Measurements from ENCODE around the gene GPR157. TPM values are rescaled to one million over a fixed set of nuclear protein-coding genes. Genes with fewer than 3 reads are reported as not detected.
A peak's percentile ranks its signal among the peaks of the same experiment; 100 is the strongest.

Gene GPR157
- total and polyA plus RNA-seq, 2 donors (not counting 1 experiment from before 2014, with no cell fraction given): 2.0 to 21.2 TPM

DNA sequence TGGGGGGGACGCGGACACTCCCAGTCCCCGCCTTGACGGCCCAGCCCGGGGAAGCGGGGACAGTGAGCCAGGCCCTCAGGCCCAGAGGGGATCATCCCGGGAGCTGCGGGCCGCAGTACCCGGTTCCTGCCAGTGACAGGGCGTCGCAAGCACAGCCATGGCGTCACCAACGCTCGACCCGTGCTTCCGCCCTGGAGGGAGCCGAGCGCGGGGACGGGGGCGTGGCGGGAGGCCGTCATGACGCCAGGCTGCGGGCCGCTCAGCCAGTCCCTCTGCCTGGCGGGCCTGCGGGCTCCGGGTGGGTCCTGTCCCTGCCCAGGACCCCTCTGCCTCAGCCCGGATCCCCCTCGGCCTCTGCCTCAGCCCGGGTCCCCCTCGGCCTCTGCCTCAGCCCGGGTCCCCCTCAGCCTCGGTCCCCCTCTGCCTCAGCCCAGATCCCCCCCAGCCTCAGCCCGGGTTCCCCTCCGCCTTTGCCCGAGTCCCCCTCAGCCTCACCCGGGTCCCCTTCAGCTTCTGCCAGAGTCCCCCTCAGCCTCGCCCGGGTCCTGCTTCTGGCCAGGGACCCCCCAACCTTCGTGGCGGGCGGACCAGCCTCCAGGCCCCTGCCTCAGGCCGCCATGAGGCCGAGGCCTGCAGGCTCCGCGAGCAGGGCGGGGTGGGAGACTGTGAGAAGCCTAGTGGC is 57.2 kb downstream of the GPR157 start:
- no peak overlapping the region for H3K4me2 ChIP-seq (replicated peaks; ENCODE audit: low read depth, low read length, poor library complexity, severe bottlenecking)
- no peak overlapping the region for H3K27ac ChIP-seq (ENCODE audit: low read length in 2 of 2)
- H3K9me3 ChIP-seq (ENCODE audit: control extremely low read depth in 1 of 3, control insufficient read depth in 2 of 3, insufficient read depth in 1 of 3, low read length in 2 of 3): no peaks in the 10 kb centered on the region
- no peaks in the 10 kb centered on the region for H3K36me3 ChIP-seq (replicated peaks in 1 of 2; ENCODE audit: control extremely low read depth in 1 of 2, control insufficient read depth in 1 of 2, extremely low read depth in 1 of 2, insufficient read depth in 2 of 2, low read length in 1 of 2)
- TF ChIP-seq EZH2 (IDR thresholded peaks at IDR 0.05; ENCODE audit: borderline replicate concordance, insufficient read depth, low read depth, low read length, poor library complexity, severe bottlenecking): no peak
- TF ChIP-seq, protein P1, sequence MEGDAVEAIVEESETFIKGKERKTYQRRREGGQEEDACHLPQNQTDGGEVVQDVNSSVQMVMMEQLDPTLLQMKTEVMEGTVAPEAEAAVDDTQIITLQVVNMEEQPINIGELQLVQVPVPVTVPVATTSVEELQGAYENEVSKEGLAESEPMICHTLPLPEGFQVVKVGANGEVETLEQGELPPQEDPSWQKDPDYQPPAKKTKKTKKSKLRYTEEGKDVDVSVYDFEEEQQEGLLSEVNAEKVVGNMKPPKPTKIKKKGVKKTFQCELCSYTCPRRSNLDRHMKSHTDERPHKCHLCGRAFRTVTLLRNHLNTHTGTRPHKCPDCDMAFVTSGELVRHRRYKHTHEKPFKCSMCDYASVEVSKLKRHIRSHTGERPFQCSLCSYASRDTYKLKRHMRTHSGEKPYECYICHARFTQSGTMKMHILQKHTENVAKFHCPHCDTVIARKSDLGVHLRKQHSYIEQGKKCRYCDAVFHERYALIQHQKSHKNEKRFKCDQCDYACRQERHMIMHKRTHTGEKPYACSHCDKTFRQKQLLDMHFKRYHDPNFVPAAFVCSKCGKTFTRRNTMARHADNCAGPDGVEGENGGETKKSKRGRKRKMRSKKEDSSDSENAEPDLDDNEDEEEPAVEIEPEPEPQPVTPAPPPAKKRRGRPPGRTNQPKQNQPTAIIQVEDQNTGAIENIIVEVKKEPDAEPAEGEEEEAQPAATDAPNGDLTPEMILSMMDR (IDR thresholded peaks at IDR 0.05): no peak
- H3K9ac ChIP-seq (ENCODE audit: low read length): no peak overlapping the region
- CTCF ChIA-PET: no interaction called here
- Mint-ChIP-seq H3K27ac (no peak overlapping the region), H3K9me3 (ENCODE audit: insufficient read depth) (no peaks in the 10 kb centered on the region), H3K27me3 (no peaks in the 10 kb centered on the region), H3K4me1 (peaks cover 74% of the 10 kb centered on the region), H3K4me3 (no peak overlapping the region)
- H3K4me1 ChIP-seq (ENCODE audit: control insufficient read depth in 2 of 2, insufficient read depth in 2 of 2, low read length in 2 of 2): peaks cover 64 to 78% of the 10 kb centered on the region in 2 donors
- POLR2A ChIA-PET: no interaction called here
- WGBS (ENCODE audit: insufficient coverage): 98% methylated on average over 39 of the region's 50 CpGs
- ATAC-seq (ENCODE audit: low read depth) (no peak), DNase-seq (no peak)
- no peaks in the 10 kb centered on the region for H4K20me1 ChIP-seq (ENCODE audit: control insufficient read depth, insufficient read depth, low read length, poor library complexity, severe bottlenecking)
- peaks cover 14% of the 10 kb centered on the region for H3K79me2 ChIP-seq (ENCODE audit: control insufficient read depth, insufficient read depth, low read length)
- H3K4me3 ChIP-seq (ENCODE audit: control extremely low read depth in 1 of 5, extremely low read depth in 1 of 5, insufficient read depth in 1 of 5, low read depth in 2 of 5, low read length in 4 of 5): no peak overlapping the region
- no peak overlapping the region for H2AFZ ChIP-seq (ENCODE audit: insufficient read depth, low read depth, low read length, poor library complexity, severe bottlenecking)
- intact Hi-C loops (cut with micrococcal nuclease): no loop called here
- H3K27me3 ChIP-seq (replicated peaks in 1 of 4; ENCODE audit: control extremely low read depth in 1 of 4, control insufficient read depth in 3 of 4, insufficient read depth in 4 of 4, low read length in 3 of 4): no peaks in the 10 kb centered on the region

DNA sequence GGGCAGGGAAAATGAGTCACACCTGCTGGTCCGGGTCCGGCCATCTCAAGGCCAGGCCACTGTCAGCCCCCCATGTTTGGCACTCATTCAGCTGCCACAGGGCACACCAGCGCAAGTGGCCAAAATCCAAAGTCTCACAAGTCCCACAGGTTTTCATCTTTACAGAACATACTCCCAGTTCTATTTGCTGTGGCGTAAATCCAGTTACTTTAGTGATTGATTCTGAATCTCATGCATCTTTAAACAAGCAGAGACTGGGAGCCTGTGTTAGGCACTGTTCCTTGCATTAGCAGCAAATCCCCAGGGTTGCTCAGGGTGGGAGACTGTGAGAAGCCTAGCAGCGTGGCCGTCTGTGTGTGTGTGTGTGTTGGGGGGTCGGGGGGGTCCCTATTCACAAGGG is 58.4 kb downstream of the GPR157 start:
- POLR2A ChIA-PET: interaction anchor here (1.1 kb wide), 1 partner anchor 11 kb away, joined by 7 read pairs; no protein-coding TSS in a partner anchor

More for the DNA sequence above, 58.4 kb downstream of the GPR157 start:
- Histone ChIP-seq H3K79me2 (ENCODE audit: control insufficient read depth, insufficient read depth, low read length) (peaks cover 27% of the 10 kb centered on the region), H3K36me3 (replicated peaks in 1 of 2; ENCODE audit: control extremely low read depth in 1 of 2, control insufficient read depth in 1 of 2, extremely low read depth in 1 of 2, insufficient read depth in 2 of 2, low read length in 1 of 2) (no peaks in the 10 kb centered on the region), H3K27me3 (replicated peaks in 1 of 4; ENCODE audit: control extremely low read depth in 1 of 4, control insufficient read depth in 3 of 4, insufficient read depth in 4 of 4, low read length in 3 of 4) (no peaks in the 10 kb centered on the region), H3K4me1 (ENCODE audit: control insufficient read depth in 2 of 2, insufficient read depth in 2 of 2, low read length in 2 of 2) (peaks cover 52 to 66% of the 10 kb centered on the region in 2 donors), H3K27ac (ENCODE audit: low read length in 2 of 2) (no peak overlapping the region), H3K9me3 (ENCODE audit: control extremely low read depth in 1 of 3, control insufficient read depth in 2 of 3, insufficient read depth in 1 of 3, low read length in 2 of 3) (no peaks in the 10 kb centered on the region), H3K9ac (ENCODE audit: low read length) (no peak overlapping the region), H3K4me3 (ENCODE audit: control extremely low read depth in 1 of 5, extremely low read depth in 1 of 5, insufficient read depth in 1 of 5, low read depth in 2 of 5, low read length in 4 of 5) (no peak overlapping the region), H4K20me1 (ENCODE audit: control insufficient read depth, insufficient read depth, low read length, poor library complexity, severe bottlenecking) (no peaks in the 10 kb centered on the region), H3K4me2 (replicated peaks; ENCODE audit: low read depth, low read length, poor library complexity, severe bottlenecking) (peak overlapping the region; percentile 86), H2AFZ (ENCODE audit: insufficient read depth, low read depth, low read length, poor library complexity, severe bottlenecking) (no peak overlapping the region)
- WGBS (ENCODE audit: insufficient coverage): 84% methylated on average over 4 of the region's 7 CpGs
- ATAC-seq (ENCODE audit: low read depth) (no peak), DNase-seq (no peak)
- intact Hi-C loops (cut with micrococcal nuclease): no loop called here
- TF ChIP-seq, protein P1 (IDR thresholded peaks at IDR 0.05): no peak
- no peak for TF ChIP-seq EZH2 (IDR thresholded peaks at IDR 0.05; ENCODE audit: borderline replicate concordance, insufficient read depth, low read depth, low read length, poor library complexity, severe bottlenecking)
- Mint-ChIP-seq H3K4me1 (peaks cover 71% of the 10 kb centered on the region), H3K27ac (peak overlapping the region; percentile 47), H3K27me3 (no peaks in the 10 kb centered on the region), H3K9me3 (ENCODE audit: insufficient read depth) (no peaks in the 10 kb centered on the region), H3K4me3 (peak overlapping the region; percentile 29)
- CTCF ChIA-PET: interaction anchor here (0.6 to 1.2 kb wide), 4 partner anchors 9 to 58 kb away, joined by 3 read pairs; partner anchors contain the start of gene GPR157

Data from B cell (primary cell).